Measurements from ENCODE around the gene GFOD1. TPM values are rescaled to one million over a fixed set of nuclear protein-coding genes. Genes with fewer than 3 reads are reported as not detected.
A peak's percentile ranks its signal among the peaks of the same experiment; 100 is the strongest.
"Not testable (repeated sequence)": the region's sequence is repeated elsewhere in the genome, so short reads cannot be mapped to it uniquely, and the experiment has no call there.

GFOD1 gene
- total and polyA plus RNA-seq, 4 donors, result 9.4 to 30.6 (median 17.6) TPM

DNA sequence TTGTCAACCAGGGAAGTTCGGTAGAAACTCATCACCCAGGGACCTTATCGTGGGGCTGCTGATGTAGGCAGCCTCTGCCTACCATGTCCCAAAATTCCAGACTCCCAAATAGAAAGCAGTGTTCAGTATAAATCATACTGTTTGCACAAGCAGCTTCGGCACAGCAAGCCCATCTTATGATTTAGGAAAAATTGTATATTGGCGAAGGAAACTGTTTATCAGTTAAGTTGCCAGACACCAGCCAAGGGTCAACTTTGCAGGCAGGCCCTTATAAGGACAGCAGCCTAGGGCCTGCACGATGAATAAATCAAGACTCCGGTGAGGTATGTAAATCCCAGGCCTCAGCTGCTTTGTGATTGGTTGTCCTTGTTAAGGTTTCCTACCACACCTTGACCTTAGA is 36.8 kb downstream of the GFOD1 start:
- H3K36me3 ChIP-seq (ENCODE audit: control insufficient read depth, insufficient read depth, low read length), result peaks cover 5% of the 10 kb centered on the region
- DNase-seq (ENCODE audit: low read depth in 4 of 6, low spot score in 6 of 6), result no peak
- peaks cover 18% of the 10 kb centered on the region for H3K4me1 ChIP-seq (ENCODE audit: control insufficient read depth, insufficient read depth, low read length)
- no peak overlapping the region for H3K27ac ChIP-seq (ENCODE audit: low read depth, low read length)
- no peak overlapping the region for H3K4me3 ChIP-seq (ENCODE audit: low read depth, low read length)
- H3K27me3 ChIP-seq (ENCODE audit: control insufficient read depth, insufficient read depth, low read length), result no peaks in the 10 kb centered on the region
- H3K9me3 ChIP-seq (ENCODE audit: control insufficient read depth, insufficient read depth, low read length), result no peaks in the 10 kb centered on the region
- 97% methylated on average over 4 of the region's 6 CpGs for WGBS (ENCODE audit: insufficient coverage)

DNA sequence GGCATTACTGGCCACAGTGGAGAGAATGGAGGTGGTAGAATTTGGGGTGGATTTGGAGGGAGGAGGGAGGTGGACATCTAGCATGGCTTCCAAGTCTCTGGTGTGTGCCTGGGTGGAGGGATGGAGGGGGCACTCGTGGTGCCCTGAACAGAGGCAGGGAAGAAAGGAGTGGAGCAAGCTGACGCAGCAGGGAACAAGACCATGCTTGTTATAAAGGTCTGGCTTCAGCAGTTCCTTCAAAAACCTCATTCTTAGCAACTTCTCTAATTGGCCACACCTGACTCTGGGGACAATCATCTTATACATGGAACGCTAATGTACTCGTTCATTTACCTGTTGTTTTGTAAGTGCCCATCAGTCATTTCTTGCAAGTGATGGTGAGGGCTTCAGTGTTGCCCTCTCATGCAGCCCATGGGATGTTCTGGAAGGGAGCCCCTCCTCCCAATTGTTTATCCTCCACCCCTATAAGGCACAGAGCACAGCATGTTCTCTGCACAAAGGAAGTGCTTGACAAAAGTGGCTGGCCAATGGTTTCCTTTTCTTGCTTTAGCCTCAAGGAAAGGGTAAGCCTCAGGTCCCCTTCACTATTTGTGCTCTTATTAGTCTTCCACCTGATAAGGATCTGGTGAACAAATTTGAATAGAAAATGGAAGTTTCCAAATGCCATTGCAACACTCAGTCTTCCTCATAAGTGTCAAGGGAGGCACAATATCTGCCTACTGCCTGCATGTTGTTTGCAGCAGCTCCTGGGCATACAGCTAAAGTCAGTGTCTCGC is 39.3 kb downstream of the GFOD1 start:
- H3K4me3 ChIP-seq (ENCODE audit: low read depth, low read length), result no peak overlapping the region
- no peak for DNase-seq (ENCODE audit: low read depth in 4 of 6, low spot score in 6 of 6)
- no peak overlapping the region for H3K27ac ChIP-seq (ENCODE audit: low read depth, low read length)
- H3K36me3 ChIP-seq (ENCODE audit: control insufficient read depth, insufficient read depth, low read length), result peaks cover 5% of the 10 kb centered on the region
- H3K4me1 ChIP-seq (ENCODE audit: control insufficient read depth, insufficient read depth, low read length), result peaks cover 4% of the 10 kb centered on the region
- 92% methylated on average over 1 of the region's 5 CpGs for WGBS (ENCODE audit: insufficient coverage)
- no peaks in the 10 kb centered on the region for H3K27me3 ChIP-seq (ENCODE audit: control insufficient read depth, insufficient read depth, low read length)
- H3K9me3 ChIP-seq (ENCODE audit: control insufficient read depth, insufficient read depth, low read length), result no peaks in the 10 kb centered on the region

- H3K36me3 ChIP-seq (ENCODE audit: control insufficient read depth, insufficient read depth, low read length), result peaks cover 4% of the 10 kb centered on the region
- H3K4me3 ChIP-seq (ENCODE audit: low read depth, low read length), result no peak overlapping the region
- 62% methylated on average over 6 of the region's 7 CpGs for WGBS (ENCODE audit: insufficient coverage)
- H3K27ac ChIP-seq (ENCODE audit: low read depth, low read length), result no peak overlapping the region
- peaks cover 4% of the 10 kb centered on the region for H3K4me1 ChIP-seq (ENCODE audit: control insufficient read depth, insufficient read depth, low read length)
- DNase-seq (ENCODE audit: low read depth in 4 of 6, low spot score in 6 of 6), result no peak
- H3K9me3 ChIP-seq (ENCODE audit: control insufficient read depth, insufficient read depth, low read length), result no peaks in the 10 kb centered on the region
- no peaks in the 10 kb centered on the region for H3K27me3 ChIP-seq (ENCODE audit: control insufficient read depth, insufficient read depth, low read length)
These were observed 41.0 kb downstream of the GFOD1 start for GRCh38 chr6:13446381-13446780.

GRCh38 chr6:13445744-13446115 is 41.7 kb downstream of the GFOD1 start:
- DNase-seq (ENCODE audit: low read depth in 4 of 6, low spot score in 6 of 6), result no peak
- H3K27ac ChIP-seq (ENCODE audit: low read depth, low read length), result no peak overlapping the region
- WGBS (ENCODE audit: insufficient coverage), result 100% methylated on average over 1 of the region's 3 CpGs
- H3K36me3 ChIP-seq (ENCODE audit: control insufficient read depth, insufficient read depth, low read length), result no peaks in the 10 kb centered on the region
- no peak overlapping the region for H3K4me3 ChIP-seq (ENCODE audit: low read depth, low read length)
- peaks cover 4% of the 10 kb centered on the region for H3K4me1 ChIP-seq (ENCODE audit: control insufficient read depth, insufficient read depth, low read length)
- no peaks in the 10 kb centered on the region for H3K27me3 ChIP-seq (ENCODE audit: control insufficient read depth, insufficient read depth, low read length)
- H3K9me3 ChIP-seq (ENCODE audit: control insufficient read depth, insufficient read depth, low read length), result no peaks in the 10 kb centered on the region

GRCh38 chr6:13445005-13445743 is 42.2 kb downstream of the GFOD1 start:
- no peak overlapping the region for H3K4me3 ChIP-seq (ENCODE audit: low read depth, low read length)
- peak in 2 of 6 donors; percentile 88 to 93 for DNase-seq (ENCODE audit: low read depth in 4 of 6, low spot score in 6 of 6)
- H3K9me3 ChIP-seq (ENCODE audit: control insufficient read depth, insufficient read depth, low read length), result no peaks in the 10 kb centered on the region
- no peaks in the 10 kb centered on the region for H3K36me3 ChIP-seq (ENCODE audit: control insufficient read depth, insufficient read depth, low read length)
- H3K4me1 ChIP-seq (ENCODE audit: control insufficient read depth, insufficient read depth, low read length), result peaks cover 4% of the 10 kb centered on the region
- no peaks in the 10 kb centered on the region for H3K27me3 ChIP-seq (ENCODE audit: control insufficient read depth, insufficient read depth, low read length)
- H3K27ac ChIP-seq (ENCODE audit: low read depth, low read length), result no peak overlapping the region
- WGBS (ENCODE audit: insufficient coverage), result 4% methylated on average over 5 of the region's 9 CpGs

GRCh38 chr6:13444604-13445003 is 42.8 kb downstream of the GFOD1 start:
- Histone ChIP-seq H3K4me3 (ENCODE audit: low read depth, low read length) (no peak overlapping the region), H3K27me3 (ENCODE audit: control insufficient read depth, insufficient read depth, low read length) (no peaks in the 10 kb centered on the region), H3K4me1 (ENCODE audit: control insufficient read depth, insufficient read depth, low read length) (peaks cover 4% of the 10 kb centered on the region), H3K9me3 (ENCODE audit: control insufficient read depth, insufficient read depth, low read length) (no peaks in the 10 kb centered on the region), H3K36me3 (ENCODE audit: control insufficient read depth, insufficient read depth, low read length) (no peaks in the 10 kb centered on the region), H3K27ac (ENCODE audit: low read depth, low read length) (no peak overlapping the region)
- DNase-seq (ENCODE audit: low read depth in 4 of 6, low spot score in 6 of 6), result no peak
- WGBS (ENCODE audit: insufficient coverage), result no CpG with 5 or more reads among the region's 3 CpGs

GRCh38 chr6:13443978-13444377 is 43.4 kb downstream of the GFOD1 start:
- H3K4me3 ChIP-seq (ENCODE audit: low read depth, low read length); H3K4me1 ChIP-seq (ENCODE audit: control insufficient read depth, insufficient read depth, low read length); H3K36me3 ChIP-seq (ENCODE audit: control insufficient read depth, insufficient read depth, low read length); H3K27me3 ChIP-seq (ENCODE audit: control insufficient read depth, insufficient read depth, low read length); H3K27ac ChIP-seq (ENCODE audit: low read depth, low read length); DNase-seq (ENCODE audit: low read depth in 4 of 6, low spot score in 6 of 6); H3K9me3 ChIP-seq (ENCODE audit: control insufficient read depth, insufficient read depth, low read length): not testable (repeated sequence)
- WGBS (ENCODE audit: insufficient coverage), result 100% methylated on average over 1 of the region's 6 CpGs

DNA sequence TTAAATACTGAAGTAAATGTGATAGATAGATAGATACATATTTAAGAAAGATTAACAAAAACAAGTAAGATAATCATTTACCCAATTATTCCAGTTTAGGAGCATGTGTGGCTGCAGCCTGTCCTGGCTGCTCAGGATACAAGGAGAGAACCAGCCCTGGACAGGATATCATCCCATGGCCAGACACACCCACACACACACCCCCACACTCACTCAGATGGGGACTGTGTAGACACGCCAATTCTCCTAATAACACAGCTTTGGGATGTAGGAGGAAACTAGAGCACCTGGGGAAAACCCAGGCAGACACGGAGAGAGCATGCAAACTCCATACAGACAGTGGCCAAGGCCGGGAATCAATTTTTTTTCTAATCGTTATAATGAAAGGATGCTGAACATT is 45.6 kb downstream of the GFOD1 start:
- H3K27me3 ChIP-seq (ENCODE audit: control insufficient read depth, insufficient read depth, low read length), result no peaks in the 10 kb centered on the region
- H3K9me3 ChIP-seq (ENCODE audit: control insufficient read depth, insufficient read depth, low read length), result no peaks in the 10 kb centered on the region
- no peak overlapping the region for H3K27ac ChIP-seq (ENCODE audit: low read depth, low read length)
- no peak overlapping the region for H3K4me3 ChIP-seq (ENCODE audit: low read depth, low read length)
- no CpG with 5 or more reads among the region's 4 CpGs for WGBS (ENCODE audit: insufficient coverage)
- no peak for DNase-seq (ENCODE audit: low read depth in 4 of 6, low spot score in 6 of 6)
- H3K36me3 ChIP-seq (ENCODE audit: control insufficient read depth, insufficient read depth, low read length), result no peaks in the 10 kb centered on the region
- peaks cover 4% of the 10 kb centered on the region for H3K4me1 ChIP-seq (ENCODE audit: control insufficient read depth, insufficient read depth, low read length)

- WGBS (ENCODE audit: insufficient coverage), result 100% methylated on average over 1 of the region's 1 CpG
- Histone ChIP-seq H3K36me3 (ENCODE audit: control insufficient read depth, insufficient read depth, low read length) (no peaks in the 10 kb centered on the region), H3K9me3 (ENCODE audit: control insufficient read depth, insufficient read depth, low read length) (no peaks in the 10 kb centered on the region), H3K27me3 (ENCODE audit: control insufficient read depth, insufficient read depth, low read length) (no peaks in the 10 kb centered on the region), H3K27ac (ENCODE audit: low read depth, low read length) (no peak overlapping the region), H3K4me3 (ENCODE audit: low read depth, low read length) (no peak overlapping the region), H3K4me1 (ENCODE audit: control insufficient read depth, insufficient read depth, low read length) (no peaks in the 10 kb centered on the region)
- DNase-seq (ENCODE audit: low read depth in 4 of 6, low spot score in 6 of 6), result no peak
These were observed 47.8 kb downstream of the GFOD1 start for GRCh38 chr6:13439644-13440043.

DNA sequence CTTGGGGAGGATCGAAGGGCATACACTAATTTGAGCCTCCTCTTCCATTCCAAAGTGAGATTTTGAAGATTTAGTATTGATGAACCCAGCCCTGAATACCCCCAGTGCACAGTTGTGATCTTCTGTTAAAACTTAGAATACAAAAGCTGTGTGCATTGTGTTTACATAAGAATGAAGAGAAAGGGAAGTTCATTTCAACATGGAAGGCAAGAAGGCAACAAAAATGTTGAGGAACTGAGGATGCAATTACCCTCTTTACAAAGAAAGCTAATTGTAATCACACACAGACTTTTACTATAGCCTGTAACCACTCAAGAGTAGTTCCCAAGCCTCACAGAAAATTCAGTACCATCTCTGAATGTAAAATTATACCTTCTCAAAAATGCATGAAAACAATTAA is 49.3 kb downstream of the GFOD1 start:
- H3K27me3 ChIP-seq (ENCODE audit: control insufficient read depth, insufficient read depth, low read length), result no peaks in the 10 kb centered on the region
- H3K9me3 ChIP-seq (ENCODE audit: control insufficient read depth, insufficient read depth, low read length), result no peaks in the 10 kb centered on the region
- WGBS (ENCODE audit: insufficient coverage), result no CpG with 5 or more reads among the region's 1 CpG
- H3K36me3 ChIP-seq (ENCODE audit: control insufficient read depth, insufficient read depth, low read length), result no peaks in the 10 kb centered on the region
- DNase-seq (ENCODE audit: low read depth in 4 of 6, low spot score in 6 of 6), result no peak
- no peak overlapping the region for H3K27ac ChIP-seq (ENCODE audit: low read depth, low read length)
- no peak overlapping the region for H3K4me3 ChIP-seq (ENCODE audit: low read depth, low read length)
- no peaks in the 10 kb centered on the region for H3K4me1 ChIP-seq (ENCODE audit: control insufficient read depth, insufficient read depth, low read length)
